B cell (primary cell): ENCODE data around the gene NBPF3. TPM values are rescaled to one million over a fixed set of nuclear protein-coding genes. Genes with fewer than 3 reads are reported as not detected.

Experiments
- ATAC-seq: fragments of 200-7000 bp; cut with Tn5 transposase; one replicate; pipeline ENCODE4 v1.10.0; 2021; ENCODE audit warnings: low read depth, mild to moderate bottlenecking, moderate number of reproducible peaks, moderate library complexity
- CTCF ChIA-PET: fragments of 350-600 bp; sonication (Branson Sonifier 250); formaldehyde crosslinking; loops from one replicate; lab custom pipeline; 2021; ENCODE audit warnings: antibody characterized with exemption, inconsistent platforms; lab: Charles Lee
- POLR2A ChIA-PET: fragments of 350-600 bp; sonication (Branson Sonifier 250); formaldehyde crosslinking; loops from one replicate; lab custom pipeline; 2021; ENCODE audit warnings: antibody characterized with exemption; lab: Charles Lee
- DNase-seq: peaks from one replicate; pipeline ENCODE4 v3.0.0; 2013
- H2AFZ ChIP-seq: 2 replicates; pipeline ENCODE4 v1.6.1; 2012; ENCODE audit warnings: mild to moderate bottlenecking, low read depth, low read length; ENCODE audit not compliant: insufficient read depth, poor library complexity, severe bottlenecking
- H3K27ac ChIP-seq, 2 donors: 1 replicate in 1 of 2; 2 replicates in 1 of 2; pipeline ENCODE4 v1.5.1; 2012 to 2013; ENCODE audit warnings: low read length in 2 of 2, mild to moderate bottlenecking in 2 of 2, moderate library complexity in 1 of 2
- H3K27me3 ChIP-seq, 4 experiments: fragments of 200-600 bp in 1 of 4; sonication (generic) in 1 of 4; replicated peaks in 1 of 4; 1 replicate in 2 of 4; 2 replicates in 2 of 4; pipeline versions ENCODE4 v1.6.1 to v1.7.0; 2013 to 2016; ENCODE audit warnings: low read length in 3 of 4, mild to moderate bottlenecking in 2 of 4, mixed read lengths in 1 of 4, moderate library complexity in 1 of 4; ENCODE audit not compliant: insufficient read depth in 4 of 4, control insufficient read depth in 3 of 4; ENCODE audit errors: control extremely low read depth in 1 of 4
- H3K36me3 ChIP-seq, 2 experiments: replicated peaks in 1 of 2; 1 replicate in 1 of 2; 2 replicates in 1 of 2; pipeline versions ENCODE4 v1.6.1 to v1.7.1; 2013; ENCODE audit warnings: low read length in 1 of 2; ENCODE audit not compliant: insufficient read depth in 2 of 2, control insufficient read depth in 1 of 2; ENCODE audit errors: control extremely low read depth in 1 of 2, extremely low read depth in 1 of 2
- H3K4me1 ChIP-seq, 2 donors: fragments of 200-600 bp in 1 of 2; sonication (generic) in 1 of 2; 1 replicate in 1 of 2; 2 replicates in 1 of 2; pipeline versions ENCODE4 v1.5.1 to v1.6.1; 2013 to 2017; ENCODE audit warnings: low read length in 2 of 2; ENCODE audit not compliant: control insufficient read depth in 2 of 2, insufficient read depth in 2 of 2
- H3K4me2 ChIP-seq: replicated peaks from 2 replicates; pipeline ENCODE3; 2012; ENCODE audit warnings: mild to moderate bottlenecking, low read depth, low read length; ENCODE audit not compliant: poor library complexity, severe bottlenecking
- H3K4me3 ChIP-seq, 5 experiments: fragments of 200-600 bp in 1 of 5; sonication (generic) in 1 of 5; 1 replicate in 3 of 5; 2 replicates in 2 of 5; pipeline versions ENCODE4 v1.5.1 to v1.7.0; 2011 to 2016; ENCODE audit warnings: low read length in 4 of 5, mild to moderate bottlenecking in 4 of 5, low read depth in 2 of 5, control low read depth in 1 of 5, moderate library complexity in 1 of 5; ENCODE audit not compliant: insufficient read depth in 1 of 5; ENCODE audit errors: control extremely low read depth in 1 of 5, extremely low read depth in 1 of 5
- H3K79me2 ChIP-seq: fragments of 200-600 bp; sonication (generic); one replicate; pipeline ENCODE4 v1.6.0; 2016; ENCODE audit warnings: low read length; ENCODE audit not compliant: control insufficient read depth, insufficient read depth
- H3K9ac ChIP-seq: fragments of 200-600 bp; sonication (generic); 2 replicates; pipeline ENCODE4 v1.6.1; 2017; ENCODE audit warnings: mild to moderate bottlenecking, low read length, moderate library complexity
- H3K9me3 ChIP-seq, 3 donors: one replicate each; pipeline versions ENCODE4 v1.6.1 to v1.7.1; 2013; ENCODE audit warnings: low read length in 2 of 3; ENCODE audit not compliant: control insufficient read depth in 2 of 3, insufficient read depth in 1 of 3; ENCODE audit errors: control extremely low read depth in 1 of 3
- H4K20me1 ChIP-seq: 2 replicates; pipeline ENCODE4 v1.6.0; 2012; ENCODE audit warnings: mild to moderate bottlenecking, low read length; ENCODE audit not compliant: insufficient read depth, control insufficient read depth, poor library complexity, severe bottlenecking
- H3K27ac Mint-ChIP-seq: one replicate; pipeline ENCODE4 v1.8.0; 2021; ENCODE audit warnings: mixed read lengths
- H3K27me3 Mint-ChIP-seq: one replicate; pipeline ENCODE4 v1.8.0; 2021; ENCODE audit warnings: mixed read lengths
- H3K4me1 Mint-ChIP-seq: one replicate; pipeline ENCODE4 v1.8.0; 2021; ENCODE audit warnings: mixed read lengths
- H3K4me3 Mint-ChIP-seq: one replicate; pipeline ENCODE4 v1.8.0; 2021; ENCODE audit warnings: mixed read lengths
- H3K9me3 Mint-ChIP-seq: one replicate; pipeline ENCODE4 v1.8.0; 2022; ENCODE audit warnings: mixed read lengths; ENCODE audit not compliant: insufficient read depth
- CTCF ChIP-seq: fragments of 200-600 bp; IDR thresholded peaks from one replicate; pipeline ENCODE4 v1.8.0; 2022; ENCODE audit warnings: antibody characterized with exemption, mild to moderate bottlenecking
- EZH2 ChIP-seq: IDR thresholded peaks from 2 replicates; pipeline ENCODE4 v1.6.1; 2012; ENCODE audit warnings: borderline replicate concordance, low read depth, mild to moderate bottlenecking, moderate library complexity, low read length; ENCODE audit not compliant: insufficient read depth, poor library complexity, severe bottlenecking
- WGBS: methylation state at CpG from one replicate; pipeline ENCODE4 v1.1.5; 2013; ENCODE audit warnings: missing lambda C conversion rate; ENCODE audit not compliant: insufficient coverage; 5-methylcytosine and 5-hydroxymethylcytosine counted together
- intact Hi-C: fragments of 100-400 bp; cut with micrococcal nuclease; formaldehyde crosslinking; loops from one replicate; pipeline ENCODE4 v1.10.0; 2022
- polyA plus RNA-seq: library from polyadenylated mRNA; depleted of rRNA; stranded (reverse); fragments of >200 nt; gene quantifications from 2 replicates; pipeline ENCODE4 v1.2.3, GENCODE V29; 2012
- total RNA-seq, 2 donors: library from RNA; stranded (reverse); fragments of 120-200 nt in 1 of 2; gene quantifications; 1 replicate in 1 of 2; 2 replicates in 1 of 2; pipeline versions ENCODE4 v1.2.3 to v1.2.4, GENCODE V29; 2013 to 2022

The NBPF3 gene
- total and polyA plus RNA-seq, 2 donors (not counting 1 experiment from before 2014, with no cell fraction given), result 2.0 to 4.2 TPM

GRCh38 chr1:21507511-21508270, 67.8 kb downstream of the NBPF3 start:
- H3K4me2 ChIP-seq, result no peak overlapping the region
- no peak overlapping the region for H3K27ac Mint-ChIP-seq
- ATAC-seq (no peak), DNase-seq (no peak)
- H3K9ac ChIP-seq, result no peak overlapping the region
- H2AFZ ChIP-seq, result no peak overlapping the region
- peaks cover 0 to 14% (median 0%) of the 10 kb centered on the region in 3 donors for H3K9me3 ChIP-seq
- TF ChIP-seq EZH2 (no peak), CTCF (no peak)
- no peak overlapping the region for H3K27ac ChIP-seq
- peak overlapping the region; percentile 13 for H3K4me3 Mint-ChIP-seq
- H3K4me1 ChIP-seq, result peaks cover 16 to 22% of the 10 kb centered on the region in 2 donors
- H3K9me3 Mint-ChIP-seq, result no peaks in the 10 kb centered on the region
- no peak overlapping the region for H3K4me3 ChIP-seq
- no peaks in the 10 kb centered on the region for H3K36me3 ChIP-seq
- no peaks in the 10 kb centered on the region for H4K20me1 ChIP-seq
- intact Hi-C loops, result loop anchor here (2.0 kb wide), 3 partner anchors 67 to 457 kb away; no protein-coding TSS in a partner anchor
- peaks cover 13% of the 10 kb centered on the region for H3K4me1 Mint-ChIP-seq
- no peaks in the 10 kb centered on the region for H3K79me2 ChIP-seq
- CTCF ChIA-PET, result interaction anchor here (1.2 to 12.1 kb wide), 8 partner anchors 12 to 457 kb away, joined by 3 to 186 read pairs (median 4); no protein-coding TSS in a partner anchor
- peaks cover 0 to 41% (median 9%) of the 10 kb centered on the region in 4 experiments for H3K27me3 ChIP-seq
- 83% methylated on average over 1 of the region's 1 CpG for WGBS
- H3K27me3 Mint-ChIP-seq, result peaks cover 38% of the 10 kb centered on the region
- POLR2A ChIA-PET, result no interaction called here
